ENCODE measurements around the gene APP.
"Not testable (repeated sequence)": the region's sequence is repeated elsewhere in the genome, so short reads cannot be mapped to it uniquely, and the experiment has no call there.

Gene APP

DNA sequence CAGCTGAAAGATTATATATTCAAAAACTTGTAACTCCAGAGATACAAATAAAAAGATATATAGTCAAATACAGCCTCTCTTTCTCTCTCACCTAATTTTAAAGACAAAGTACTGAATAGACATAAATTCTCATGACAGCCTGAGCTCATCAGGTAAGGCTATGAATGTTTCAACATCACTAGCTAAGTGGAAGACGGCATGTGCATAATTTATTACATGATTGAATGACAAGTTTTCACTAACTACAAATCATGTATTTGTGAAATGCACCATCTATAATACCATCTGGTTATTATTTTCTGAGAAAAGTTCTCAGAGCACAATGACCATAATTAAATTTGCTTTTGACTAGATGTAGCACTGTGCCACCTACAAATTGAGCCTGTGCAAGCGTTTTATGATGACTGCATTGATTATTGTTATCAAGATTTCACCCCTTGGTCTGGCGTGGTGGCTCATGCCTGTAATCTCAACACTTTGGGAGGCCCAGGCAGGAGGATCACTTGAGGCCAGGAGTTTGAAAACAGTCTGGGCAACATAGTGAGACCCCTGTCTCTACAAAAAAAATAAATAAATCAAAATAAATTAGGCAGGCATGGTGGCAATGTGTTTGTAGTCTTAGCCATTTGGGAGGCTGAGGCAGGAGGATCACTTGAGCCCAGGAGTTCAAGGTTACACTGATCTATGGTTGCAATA lies 128.2 kb downstream of the APP start:
- Mint-ChIP-seq H3K9me3 (no peaks in the 10 kb centered on the region), H3K27me3 (no peaks in the 10 kb centered on the region), H3K36me3 (ENCODE audit: low read depth) (peaks cover 16% of the 10 kb centered on the region), H3K27ac (no peak overlapping the region), H3K4me1 (ENCODE audit: low read depth) (no peaks in the 10 kb centered on the region), H3K4me3 (no peak overlapping the region)
- intact Hi-C loops (cut with micrococcal nuclease) = no loop called here

DNA sequence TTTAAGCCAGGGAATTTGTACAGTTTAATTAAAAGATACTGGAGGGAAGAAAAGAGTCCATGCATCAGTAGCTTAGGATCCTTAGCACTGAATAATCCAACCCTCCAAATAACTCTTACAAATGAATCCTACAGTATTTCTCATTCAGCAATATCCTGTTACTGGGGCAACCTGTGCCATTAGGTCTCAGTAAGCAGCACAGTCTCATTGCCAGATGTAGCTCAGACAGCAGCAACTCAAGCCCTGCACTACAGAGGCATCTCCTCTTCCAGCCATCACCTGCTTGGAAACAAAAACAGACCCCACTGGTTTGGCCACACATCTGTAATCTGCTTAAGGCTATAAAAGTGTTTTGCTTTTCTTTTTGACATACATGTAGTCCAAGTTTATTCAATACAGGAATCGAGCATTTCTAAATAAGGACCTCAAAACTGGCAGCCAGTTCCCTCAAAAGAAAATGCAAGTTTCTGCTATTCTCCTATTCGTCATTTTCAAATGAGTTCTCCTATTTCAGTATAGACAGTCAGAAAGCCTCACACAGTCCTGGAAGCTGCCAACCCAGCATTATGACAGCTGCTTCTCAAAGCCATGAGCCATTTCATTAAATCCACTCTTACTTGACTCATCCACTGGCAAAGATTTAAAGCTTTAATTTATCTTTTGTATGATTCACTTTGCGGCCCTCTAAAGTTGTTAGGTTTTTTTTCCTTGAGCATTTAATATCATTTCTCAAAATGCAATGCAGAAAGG lies 129.0 kb downstream of the APP start:
- Mint-ChIP-seq H3K27me3 (no peaks in the 10 kb centered on the region), H3K27ac (no peak overlapping the region), H3K36me3 (ENCODE audit: low read depth) (peaks cover 16% of the 10 kb centered on the region), H3K4me1 (ENCODE audit: low read depth) (no peaks in the 10 kb centered on the region), H3K9me3 (no peaks in the 10 kb centered on the region), H3K4me3 (no peak overlapping the region)
- intact Hi-C loops (cut with micrococcal nuclease) = no loop called here

DNA sequence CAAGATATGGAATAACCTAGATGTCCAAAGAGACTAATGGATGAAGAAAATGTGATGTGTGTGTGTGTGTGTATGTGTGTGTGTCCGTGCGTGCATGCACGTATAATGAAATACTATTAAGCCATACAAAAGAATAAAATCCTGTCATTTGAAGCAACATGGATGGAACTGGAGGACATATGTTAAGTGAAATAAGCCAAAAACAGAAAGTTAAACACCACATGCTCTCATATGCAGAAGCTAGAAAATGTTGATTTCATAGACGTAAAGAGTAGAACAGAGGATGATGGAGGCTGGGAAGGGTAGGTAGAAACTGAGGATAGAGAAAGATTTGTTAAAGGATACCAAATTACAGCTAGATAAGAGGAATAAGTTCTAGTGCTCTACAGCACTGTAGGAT lies 133.7 kb downstream of the APP start:
- H3K27me3 Mint-ChIP-seq = no peaks in the 10 kb centered on the region
- H3K4me1 Mint-ChIP-seq (ENCODE audit: low read depth) = no peaks in the 10 kb centered on the region
- peaks cover 14% of the 10 kb centered on the region for H3K36me3 Mint-ChIP-seq (ENCODE audit: low read depth)
- intact Hi-C loops (cut with micrococcal nuclease) = no loop called here
- H3K4me3 Mint-ChIP-seq = no peak overlapping the region
- no peak overlapping the region for H3K27ac Mint-ChIP-seq
- H3K9me3 Mint-ChIP-seq = peaks cover 13% of the 10 kb centered on the region

DNA sequence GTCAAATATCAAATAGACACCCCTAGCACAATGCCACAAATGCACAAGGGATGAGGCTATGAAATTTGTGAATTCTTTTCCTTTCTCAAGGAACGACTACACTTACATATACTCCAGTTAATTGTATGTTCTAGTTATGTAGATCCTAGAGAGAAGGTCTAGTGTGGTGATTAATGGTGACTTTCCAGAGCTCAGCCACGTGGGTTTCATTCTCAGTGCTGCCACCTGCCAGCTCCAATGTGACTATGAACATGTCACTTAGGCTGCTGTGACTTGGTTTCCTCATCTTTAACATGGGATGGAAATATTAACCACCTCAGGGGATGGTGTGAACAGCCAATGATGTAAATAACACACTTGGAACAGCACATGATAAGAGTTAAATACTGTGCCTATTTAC lies 138.3 kb downstream of the APP start:
- Mint-ChIP-seq H3K27me3 (no peaks in the 10 kb centered on the region), H3K4me3 (no peak overlapping the region), H3K36me3 (ENCODE audit: low read depth) (peaks cover 38% of the 10 kb centered on the region), H3K27ac (no peak overlapping the region), H3K9me3 (peaks cover 23% of the 10 kb centered on the region), H3K4me1 (ENCODE audit: low read depth) (no peaks in the 10 kb centered on the region)
- intact Hi-C loops (cut with micrococcal nuclease) = no loop called here

DNA sequence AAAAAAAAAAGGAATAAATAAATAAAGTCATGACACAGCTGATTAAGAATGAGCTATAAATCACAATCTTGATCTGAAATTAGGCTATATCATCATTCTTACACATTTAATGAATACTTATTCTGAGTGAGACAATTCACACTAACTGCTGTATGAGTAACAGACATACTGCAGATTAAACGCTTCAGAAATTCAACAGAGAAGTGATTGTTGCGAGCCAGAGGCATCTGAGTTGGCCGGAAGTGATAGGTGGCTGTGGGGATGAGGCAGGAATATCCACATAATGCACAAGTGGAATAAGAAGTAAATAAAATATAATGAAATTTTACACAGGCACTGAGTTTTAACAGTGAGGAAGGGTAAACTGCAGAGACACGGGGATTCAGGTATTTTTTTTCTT lies 142.4 kb downstream of the APP start:
- H3K27me3 Mint-ChIP-seq = no peaks in the 10 kb centered on the region
- H3K27ac Mint-ChIP-seq = no peak overlapping the region

DNA sequence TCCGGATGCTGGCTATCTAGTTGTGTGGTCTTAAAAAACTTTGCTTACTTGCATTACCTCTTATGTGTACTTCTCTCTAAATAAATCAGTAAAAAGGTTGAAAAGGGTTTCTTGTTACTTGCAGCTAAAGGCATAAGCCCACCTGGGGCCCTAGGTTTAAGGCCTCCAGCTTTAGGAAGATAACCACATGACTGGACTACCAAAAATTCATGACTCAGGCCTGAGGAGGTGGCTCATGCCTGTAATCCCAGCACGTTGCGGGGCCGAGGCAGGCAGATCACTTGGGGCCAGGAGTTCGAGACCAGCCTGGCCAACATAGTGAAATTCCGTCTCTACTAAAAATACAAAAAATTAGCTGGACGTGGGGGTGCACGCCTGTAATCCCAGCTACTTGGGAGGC lies 142.9 kb downstream of the APP start:
- intact Hi-C loops (cut with micrococcal nuclease) = no loop called here
- no peak overlapping the region for H3K27ac Mint-ChIP-seq
- H3K27me3 Mint-ChIP-seq = no peaks in the 10 kb centered on the region
- H3K4me1 Mint-ChIP-seq (ENCODE audit: low read depth) = peaks cover 8% of the 10 kb centered on the region
- H3K4me3 Mint-ChIP-seq = no peak overlapping the region
- H3K36me3 Mint-ChIP-seq (ENCODE audit: low read depth) = peaks cover 25% of the 10 kb centered on the region
- peaks cover 10% of the 10 kb centered on the region for H3K9me3 Mint-ChIP-seq

More for the DNA sequence above, 142.4 kb downstream of the APP start:
- Mint-ChIP-seq H3K36me3 (ENCODE audit: low read depth) (peaks cover 30% of the 10 kb centered on the region), H3K9me3 (peaks cover 14% of the 10 kb centered on the region), H3K4me3 (no peak overlapping the region), H3K4me1 (ENCODE audit: low read depth) (peaks cover 8% of the 10 kb centered on the region)
- intact Hi-C loops (cut with micrococcal nuclease) = no loop called here

DNA sequence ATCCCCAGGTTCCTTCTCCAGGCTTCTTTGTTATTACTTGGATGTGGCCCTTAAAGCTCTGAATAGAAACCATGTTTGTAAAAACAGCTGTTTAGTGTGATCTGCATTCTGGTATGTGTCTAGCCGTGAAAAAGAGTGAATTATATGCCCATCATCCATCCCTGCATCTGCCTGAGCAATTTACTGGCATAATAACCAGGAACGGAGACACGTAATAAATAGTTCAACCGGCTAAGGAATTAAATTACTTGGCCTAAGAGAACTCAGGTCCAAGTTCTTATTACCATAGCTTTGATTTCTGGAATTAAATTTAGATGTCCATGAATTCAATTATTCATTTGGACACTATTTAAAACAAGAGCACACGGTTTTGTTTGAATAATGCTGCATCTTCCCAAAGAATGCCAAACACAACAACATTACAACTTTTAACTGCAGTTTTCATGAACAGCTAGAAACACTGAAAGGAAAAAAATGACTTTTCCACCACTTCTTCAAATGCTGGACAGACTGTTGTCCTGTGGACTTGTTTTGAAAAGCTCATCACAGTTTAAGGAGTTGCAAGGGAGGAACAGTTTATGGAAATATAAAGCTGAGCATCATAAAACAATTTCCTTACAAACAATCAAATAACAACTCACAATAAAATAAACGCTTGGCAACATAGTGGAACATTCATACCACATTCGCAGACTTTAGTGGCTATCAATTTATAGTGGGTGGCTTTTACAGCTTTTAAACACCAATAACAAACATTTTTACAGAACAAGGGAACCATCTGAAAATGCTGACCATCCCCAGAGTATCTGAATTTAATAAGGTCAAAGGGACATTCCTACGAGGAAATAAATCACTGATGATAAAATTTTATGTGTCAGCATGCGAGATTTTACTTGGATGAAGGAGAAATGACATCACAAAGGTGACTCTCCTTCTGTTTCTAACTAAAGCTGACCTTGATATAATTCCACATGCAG lies 144.7 kb downstream of the APP start:
- Mint-ChIP-seq H3K4me3 (no peak overlapping the region), H3K27me3 (no peaks in the 10 kb centered on the region), H3K27ac (no peak overlapping the region), H3K4me1 (ENCODE audit: low read depth) (peaks cover 8% of the 10 kb centered on the region), H3K36me3 (ENCODE audit: low read depth) (peaks cover 27% of the 10 kb centered on the region), H3K9me3 (no peaks in the 10 kb centered on the region)
- intact Hi-C loops (cut with micrococcal nuclease) = no loop called here

DNA sequence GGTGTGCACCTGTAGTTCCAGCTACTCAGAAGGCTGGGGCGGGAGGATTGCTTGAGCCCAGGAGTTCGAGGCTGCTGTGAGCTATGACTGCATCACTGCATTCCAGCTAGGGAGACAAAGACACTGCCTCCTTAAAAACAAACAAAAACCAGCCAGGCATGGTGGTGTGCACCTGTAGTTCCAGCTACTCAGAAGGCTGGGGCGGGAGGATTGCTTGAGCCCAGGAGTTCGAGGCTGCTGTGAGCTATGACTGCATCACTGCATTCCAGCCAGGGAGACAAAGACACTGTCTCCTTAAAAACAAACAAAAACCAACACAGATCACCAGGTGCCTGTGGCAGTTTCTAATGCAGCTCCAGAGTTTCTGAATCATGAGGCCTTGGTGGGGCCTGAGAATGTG lies 147.2 kb downstream of the APP start:
- H3K9me3 Mint-ChIP-seq; H3K27me3 Mint-ChIP-seq; H3K27ac Mint-ChIP-seq; H3K4me3 Mint-ChIP-seq; intact Hi-C loops (cut with micrococcal nuclease); H3K4me1 Mint-ChIP-seq (ENCODE audit: low read depth): not testable (repeated sequence)
- peaks cover 22% of the 10 kb centered on the region for H3K36me3 Mint-ChIP-seq (ENCODE audit: low read depth)

DNA sequence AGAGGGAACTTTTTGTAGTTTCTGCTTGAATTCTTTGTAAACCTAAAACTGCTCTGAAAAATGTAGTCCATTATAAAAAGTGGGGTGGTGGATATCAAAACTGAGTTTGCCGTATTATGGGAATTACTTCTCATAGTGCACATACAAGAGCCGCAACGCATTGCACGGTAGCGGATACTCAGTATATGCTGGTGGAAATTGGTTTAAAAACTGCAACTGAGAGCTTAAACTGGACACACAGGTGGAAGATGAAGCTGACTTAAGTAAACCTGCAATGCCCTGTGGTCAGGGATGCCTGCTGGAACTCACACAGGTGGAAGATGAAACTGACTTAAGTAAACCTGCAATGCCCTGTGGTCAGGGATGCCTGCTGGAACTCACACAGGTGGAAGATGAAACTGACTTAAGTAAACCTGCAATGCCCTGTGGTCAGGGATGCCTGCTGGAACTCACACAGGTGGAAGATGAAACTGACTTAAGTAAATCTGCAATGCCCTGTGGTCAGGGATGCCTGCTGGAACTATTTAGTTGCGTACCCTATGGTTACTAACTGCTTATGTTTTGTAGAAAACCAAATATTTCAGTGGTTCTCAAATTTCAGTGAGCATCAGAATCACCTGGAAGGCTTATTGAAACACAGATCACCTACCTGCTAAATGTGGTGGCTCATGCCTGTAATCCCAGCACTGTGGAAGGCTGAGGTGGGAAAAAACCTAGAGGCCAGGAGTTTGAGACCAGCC lies 147.8 kb downstream of the APP start:
- H3K27ac Mint-ChIP-seq; intact Hi-C loops (cut with micrococcal nuclease); H3K4me1 Mint-ChIP-seq (ENCODE audit: low read depth); H3K9me3 Mint-ChIP-seq; H3K27me3 Mint-ChIP-seq; H3K4me3 Mint-ChIP-seq: not testable (repeated sequence)
- peaks cover 22% of the 10 kb centered on the region for H3K36me3 Mint-ChIP-seq (ENCODE audit: low read depth)

DNA sequence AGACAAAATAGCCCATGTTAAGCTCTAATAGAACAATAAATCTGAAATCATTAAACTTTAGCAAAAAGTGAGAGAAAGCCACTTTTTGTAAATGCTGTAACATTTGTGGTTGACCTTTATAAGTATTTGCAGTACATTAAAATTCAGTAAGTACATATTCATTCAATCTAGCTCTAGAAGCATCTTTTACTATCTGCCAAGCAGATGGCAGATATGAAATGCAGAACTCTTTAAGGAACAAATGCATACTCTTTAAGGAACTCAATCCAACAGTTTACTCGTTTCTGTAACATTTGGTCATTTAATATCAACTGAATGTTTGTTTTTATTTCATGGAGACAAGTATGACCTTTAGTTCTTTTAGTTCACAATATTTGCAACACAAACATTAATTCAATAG lies 150.1 kb downstream of the APP start:
- no peaks in the 10 kb centered on the region for H3K27me3 Mint-ChIP-seq
- H3K27ac Mint-ChIP-seq = no peak overlapping the region
- H3K36me3 Mint-ChIP-seq (ENCODE audit: low read depth) = peaks cover 22% of the 10 kb centered on the region
- no peaks in the 10 kb centered on the region for H3K4me1 Mint-ChIP-seq (ENCODE audit: low read depth)
- intact Hi-C loops (cut with micrococcal nuclease) = no loop called here
- H3K4me3 Mint-ChIP-seq = no peak overlapping the region
- no peaks in the 10 kb centered on the region for H3K9me3 Mint-ChIP-seq

DNA sequence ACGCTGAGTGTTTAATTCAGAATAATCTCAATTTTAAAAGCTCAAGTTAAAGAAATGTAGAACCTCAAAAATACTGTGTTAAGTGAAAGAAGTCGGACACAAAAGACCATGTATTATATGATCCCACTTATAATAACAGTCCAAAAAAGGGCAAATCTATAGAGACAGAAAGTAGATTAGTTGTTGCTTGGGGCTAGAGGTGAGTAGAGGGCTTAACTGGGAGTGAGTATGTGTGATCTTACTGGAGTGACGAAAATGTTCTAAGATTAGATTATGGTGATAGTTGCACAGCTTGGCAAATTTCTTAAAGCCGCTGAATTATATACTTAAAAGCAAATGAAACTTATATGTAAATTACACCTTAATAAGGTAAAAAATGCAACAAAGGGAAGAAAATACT lies 150.5 kb downstream of the APP start:
- no peaks in the 10 kb centered on the region for H3K27me3 Mint-ChIP-seq
- peaks cover 22% of the 10 kb centered on the region for H3K36me3 Mint-ChIP-seq (ENCODE audit: low read depth)
- intact Hi-C loops (cut with micrococcal nuclease) = no loop called here
- no peak overlapping the region for H3K27ac Mint-ChIP-seq
- H3K4me3 Mint-ChIP-seq = no peak overlapping the region
- H3K4me1 Mint-ChIP-seq (ENCODE audit: low read depth) = no peaks in the 10 kb centered on the region
- H3K9me3 Mint-ChIP-seq = no peaks in the 10 kb centered on the region

DNA sequence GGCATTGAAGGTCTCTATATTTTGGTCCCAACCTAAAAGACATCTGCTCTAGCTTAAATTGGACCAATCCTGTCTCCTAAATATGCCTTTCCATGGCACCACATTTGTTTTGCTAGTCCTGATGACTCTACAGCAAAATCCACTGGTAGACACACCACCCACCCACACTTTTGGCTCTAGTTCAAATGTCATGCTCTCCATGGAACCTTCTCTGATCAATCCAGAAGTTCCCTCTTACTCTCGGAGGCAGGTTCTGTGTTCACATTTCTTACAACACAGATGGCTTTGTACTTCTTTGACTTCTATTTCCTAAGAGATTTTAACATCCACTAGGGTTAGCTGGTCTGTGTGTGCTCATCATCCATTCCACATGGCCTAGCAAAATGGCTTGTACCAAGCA lies 151.3 kb downstream of the APP start:
- H3K27ac Mint-ChIP-seq = no peak overlapping the region
- no peaks in the 10 kb centered on the region for H3K9me3 Mint-ChIP-seq
- H3K27me3 Mint-ChIP-seq = no peaks in the 10 kb centered on the region
- H3K4me1 Mint-ChIP-seq (ENCODE audit: low read depth) = no peaks in the 10 kb centered on the region
- peaks cover 22% of the 10 kb centered on the region for H3K36me3 Mint-ChIP-seq (ENCODE audit: low read depth)
- intact Hi-C loops (cut with micrococcal nuclease) = no loop called here
- no peak overlapping the region for H3K4me3 Mint-ChIP-seq

DNA sequence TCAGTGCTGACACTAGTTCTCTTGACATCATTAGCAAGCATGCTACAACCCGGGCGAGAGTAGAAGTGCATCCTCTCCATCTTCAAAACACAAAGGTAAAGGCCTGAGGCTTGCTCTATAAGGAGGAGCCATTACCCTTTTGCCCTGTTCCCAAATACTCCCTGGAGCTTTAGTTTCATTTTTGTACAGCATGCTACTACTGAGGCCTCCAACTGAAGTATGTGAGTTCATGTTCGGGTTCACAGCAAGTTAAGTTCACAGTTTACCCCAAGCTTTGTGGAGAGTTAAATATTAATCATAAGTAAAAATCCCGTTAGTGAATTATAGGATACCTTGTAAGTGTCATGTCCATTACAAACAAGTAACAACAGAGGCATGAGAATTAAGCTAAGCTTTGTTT lies 156.6 kb downstream of the APP start:
- no peaks in the 10 kb centered on the region for H3K36me3 Mint-ChIP-seq (ENCODE audit: low read depth)
- H3K4me3 Mint-ChIP-seq = no peak overlapping the region
- H3K4me1 Mint-ChIP-seq (ENCODE audit: low read depth) = no peaks in the 10 kb centered on the region
- H3K9me3 Mint-ChIP-seq = no peaks in the 10 kb centered on the region
- no peak overlapping the region for H3K27ac Mint-ChIP-seq
- no peaks in the 10 kb centered on the region for H3K27me3 Mint-ChIP-seq
- intact Hi-C loops (cut with micrococcal nuclease) = no loop called here
